Articular chondrocyte of knee joint (primary cell): ENCODE data around the gene CETN2. TPM values are rescaled to one million over a fixed set of nuclear protein-coding genes. Genes with fewer than 3 reads are reported as not detected.

ENCODE experiments used
- total RNA-seq: library from RNA; depleted of rRNA; stranded (reverse); fragments of >200 nt; gene quantifications from 2 replicates; pipeline ENCODE4 v1.2.3, GENCODE V29; 2012

CETN2 gene
- total RNA-seq: 50.3 and 67.7 TPM in 2 replicates

GRCh38 chrX:152830312-152831305, at the start of gene CETN2, which contains the start of gene NSDHL:
TSS of gene CETN2 (minus strand) at chrX:152830757. CDS start at chrX:152830710, 47 bp downstream.
TSS of gene NSDHL (plus strand) at chrX:152831063. CDS start at chrX:152846325, 15,262 bp downstream.

Other genes starting within 250 kb of the CETN2 start
- under 0.01 TPM in 1 of 2 replicates, not detected in the other for gene GABRQ, start 192.9 kb downstream of the CETN2 start, total RNA-seq
- not detected in 2 replicates for gene MAGEA3, start 132.0 kb downstream of the CETN2 start, total RNA-seq
- not detected in 2 replicates for gene CSAG2, start 121.5 kb downstream of the CETN2 start, total RNA-seq
- gene MAGEA2B, start 116.1 kb downstream of the CETN2 start, total RNA-seq: not detected in 2 replicates
- not detected in 2 replicates for gene CSAG1, start 97.0 kb downstream of the CETN2 start, total RNA-seq
- gene MAGEA12, start 97.0 kb downstream of the CETN2 start, total RNA-seq: not detected in 2 replicates
- gene MAGEA2, start 76.9 kb downstream of the CETN2 start, total RNA-seq: not detected in 2 replicates
- gene CSAG3, start 71.5 kb downstream of the CETN2 start, total RNA-seq: not detected in 2 replicates
- gene MAGEA6, start 61.1 kb downstream of the CETN2 start, total RNA-seq: not detected in 2 replicates
- gene NSDHL, start 306 bp upstream of the CETN2 start, total RNA-seq: 15.0 and 15.8 TPM in 2 replicates
- gene ZNF185, start 67.3 kb upstream of the CETN2 start, total RNA-seq: 3.4 and 5.0 TPM in 2 replicates
- gene PNMA5, start 163.4 kb upstream of the CETN2 start, total RNA-seq: not detected in 2 replicates
- gene PNMA3, start 225.7 kb upstream of the CETN2 start, total RNA-seq: 0.11 TPM in 1 of 2 replicates, not detected in the other
- 0.54 and 0.65 TPM in 2 replicates for gene PNMA6A, start 241.7 kb upstream of the CETN2 start, total RNA-seq